ENCODE measurements around the gene PEX5. TPM values are rescaled to one million over a fixed set of nuclear protein-coding genes. Genes with fewer than 3 reads are reported as not detected.

The PEX5 gene
- total and polyA plus RNA-seq, 2 of the 8 experiments (the other 6 are each of a cell fraction or from before 2014, with no cell fraction given), result 16.8 to 50.5 TPM

GRCh38 chr12:7160183-7160582, 29.3 kb upstream of the PEX5 start:
- CTCF ChIA-PET (ENCODE audit: partially characterized antibody), result interaction anchor here (1.0 to 6.1 kb wide), 3 partner anchors 14 to 20 kb away, joined by 3 to 71 read pairs (median 29); no protein-coding TSS in a partner anchor
- no peak overlapping the region for H4K8ac ChIP-seq (ENCODE audit: extremely low read depth, insufficient read depth, low read length)
- no peak for FAIRE-seq

More at GRCh38 chr12:7160183-7160582, 29.3 kb upstream of the PEX5 start:
- Histone ChIP-seq H3K18ac (ENCODE audit: extremely low read depth, low read length) (no peak overlapping the region), H2BK12ac (ENCODE audit: low read depth, low read length) (no peak overlapping the region), H2BK5ac (ENCODE audit: low read depth, low read length) (no peak overlapping the region), H3K4me1 (replicated peaks in 1 of 4; ENCODE audit: control insufficient read depth in 3 of 4, insufficient read depth in 4 of 4, low read length in 3 of 4) (no peaks in the 10 kb centered on the region), H3K4me2 (ENCODE audit: insufficient read depth in 1 of 2, low read depth in 2 of 2, low read length in 2 of 2) (no peak overlapping the region), H2BK120ac (replicated peaks; ENCODE audit: low read depth, low read length) (no peak overlapping the region), H3K4me3 (ENCODE audit: extremely low read depth in 1 of 4, insufficient read depth in 2 of 4, low read depth in 3 of 4, low read length in 4 of 4) (no peak overlapping the region), H2AFZ (ENCODE audit: low read length) (no peak overlapping the region), H2BK15ac (ENCODE audit: low read length) (0 out of 2 replicates have a peak overlapping the region, but pooled peaks have one; percentile 61), H2BK20ac (ENCODE audit: low read length) (no peak overlapping the region), H3K23ac (ENCODE audit: insufficient read length) (no peak overlapping the region), H3K27me3 (replicated peaks in 1 of 4; ENCODE audit: control insufficient read depth in 3 of 4, extremely low read depth in 1 of 4, insufficient read depth in 3 of 4, low read length in 3 of 4) (no peaks in the 10 kb centered on the region; a peak in 2 of 7 replicates), H3K79me1 (ENCODE audit: low read depth, low read length) (no peaks in the 10 kb centered on the region; the same call in 1 of the 2 replicates), H3K4ac (replicated peaks; ENCODE audit: insufficient read length, low read depth, low read length) (no peak overlapping the region), H3K14ac (ENCODE audit: insufficient read length) (no peak overlapping the region), H3K36me3 (ENCODE audit: control insufficient read depth in 2 of 4, insufficient read depth in 4 of 4, low read length in 3 of 4) (no peaks in the 10 kb centered on the region; a peak in 2 of 8 replicates), H3K56ac (replicated peaks; ENCODE audit: insufficient read length, low read depth, low read length) (no peak overlapping the region), H2AK5ac (ENCODE audit: low read depth, low read length) (no peak overlapping the region), H4K20me1 (replicated peaks in 1 of 2; ENCODE audit: control insufficient read depth in 1 of 2, insufficient read depth in 2 of 2, low read length in 2 of 2) (no peaks in the 10 kb centered on the region), H4K5ac (ENCODE audit: insufficient read length, low read depth, low read length) (no peak overlapping the region), H3K79me2 (ENCODE audit: control insufficient read depth in 1 of 2, insufficient read depth in 2 of 2, low read length in 2 of 2) (no peaks in the 10 kb centered on the region), H3K9me3 (ENCODE audit: insufficient read depth in 2 of 2, low read depth in 1 of 2, low read length in 1 of 2) (peaks cover 6 to 10% of the 10 kb centered on the region in 2 experiments; a peak in 3 of 4 replicates), H4K91ac (replicated peaks; ENCODE audit: insufficient read length, low read length) (no peak overlapping the region), H3K9ac (replicated peaks in 1 of 4; ENCODE audit: extremely low read depth in 1 of 4, low read depth in 3 of 4, low read length in 3 of 4) (no peak overlapping the region), H3K27ac (ENCODE audit: low read depth, low read length) (no peak overlapping the region), H3K23me2 (ENCODE audit: low read depth, low read length) (no peaks in the 10 kb centered on the region; the same call in 1 of the 2 replicates)
- POLR2A ChIA-PET (ENCODE audit: partially characterized antibody), result no interaction called here
- no peak for DNase-seq (ENCODE audit: low read depth in 1 of 2, low spot score in 2 of 2)
- WGBS, 2 experiments (ENCODE audit: extremely low coverage in 1 of 2, insufficient coverage in 1 of 2, insufficient read length in 1 of 2, insufficient replicate concordance in 2 of 2, low coverage in 1 of 2, low lambda C conversion rate in 2 of 2, missing lambda C conversion rate in 1 of 2), result 80% methylated on average over 5 of the region's 7 CpGs; no CpG with 5 or more reads in 1 of the 2 experiments
- TF ChIP-seq RBBP5 (IDR thresholded peaks at IDR 0.05; ENCODE audit: borderline replicate concordance, low read depth, low read length) (no peak), FOSL1 (IDR thresholded peaks at IDR 0.05; ENCODE audit: insufficient read depth, low read depth, low read length) (no peak), TBP (IDR thresholded peaks at IDR 0.05; ENCODE audit: low read depth, low read length) (no peak), CREB1 (IDR thresholded peaks at IDR 0.05) (no peak), CHD1 (IDR thresholded peaks at IDR 0.05; ENCODE audit: low read depth, low read length) (no peak)
